Aorta (tissue), 5 donors: Measurements from ENCODE around the gene RNF213. TPM values are rescaled to one million over a fixed set of nuclear protein-coding genes. Genes with fewer than 3 reads are reported as not detected.
A peak's percentile ranks its signal among the peaks of the same experiment; 100 is the strongest.

ENCODE experiments used
- ATAC-seq: fragments of 200-7000 bp; cut with Tn5 transposase; one replicate; pipeline ENCODE4 v1.9.1; 2022; ENCODE audit warnings: moderate library complexity; ENCODE audit not compliant: low FRiP score
- DNase-seq, 2 donors: peaks; one replicate each; pipeline ENCODE4 v3.0.0-alpha.2; 2020
- H3K27ac ChIP-seq, 2 donors: one replicate each; pipeline ENCODE4 v1.5.1; 2013; ENCODE audit warnings: low read length in 2 of 2, mild to moderate bottlenecking in 2 of 2, moderate library complexity in 2 of 2, control low read depth in 1 of 2, inconsistent platforms in 1 of 2, low read depth in 1 of 2
- H3K27me3 ChIP-seq, 2 donors: one replicate each; pipeline ENCODE4 v1.6.1; 2013; ENCODE audit warnings: control low read depth in 1 of 2, low read length in 1 of 2, mild to moderate bottlenecking in 1 of 2, moderate library complexity in 1 of 2; ENCODE audit not compliant: insufficient read depth in 2 of 2, control insufficient read depth in 1 of 2
- H3K36me3 ChIP-seq, 2 donors: one replicate each; pipeline ENCODE4 v1.6.1; 2013; ENCODE audit warnings: control low read depth in 1 of 2, low read length in 1 of 2, mild to moderate bottlenecking in 1 of 2; ENCODE audit not compliant: insufficient read depth in 2 of 2, control insufficient read depth in 1 of 2
- H3K4me1 ChIP-seq, 2 donors: one replicate each; pipeline ENCODE4 v1.6.1; 2013; ENCODE audit warnings: low read length in 2 of 2, control low read depth in 1 of 2, mild to moderate bottlenecking in 1 of 2, moderate library complexity in 1 of 2; ENCODE audit not compliant: insufficient read depth in 2 of 2, control insufficient read depth in 1 of 2
- H3K4me3 ChIP-seq, 2 donors: one replicate each; pipeline ENCODE4 v1.5.1; 2013; ENCODE audit warnings: low read length in 2 of 2, control low read depth in 1 of 2, mild to moderate bottlenecking in 1 of 2
- H3K9me3 ChIP-seq: one replicate; pipeline ENCODE4 v1.6.1; 2013; ENCODE audit warnings: mild to moderate bottlenecking, low read length; ENCODE audit not compliant: control insufficient read depth
- WGBS, 2 donors: extraction: QIAGEN DNeasy Blood & Tissue Kit; methylation state at CpG; one replicate each; pipeline ENCODE4 v1.1.7; 2013; 5-methylcytosine and 5-hydroxymethylcytosine counted together
- intact Hi-C, 2 donors: fragments of 100-400 bp; cut with DNase I; formaldehyde crosslinking; loops; one replicate each; pipeline versions ENCODE4 v1.14.2 to v1.15.0; 2022
- polyA plus RNA-seq, 2 donors: library from polyadenylated mRNA; stranded (reverse); fragments of 200-250 nt; gene quantifications; one replicate each; pipeline ENCODE4 v1.2.3, GENCODE V29; 2013
- total RNA-seq, 2 donors: library from RNA; stranded (reverse); fragmentation: NEBNext Ultra II Directional; extraction: Animal tissue kit (Norgen Biotek cat#: 25700); gene quantifications; one replicate each; pipeline ENCODE4 v1.2.1, GENCODE V29; 2021
- donor health status: healthy with polysubstance abuse.
- donor health status: Bipolar disorder and iron deficiency.
- donor health status: DM: no; HTN: no; CAD: no.
- donor health status: DM: no; HTN: no; CAD: no.
- donor health status: DM: yes; HTN: yes; CAD: no.

Gene RNF213
- total and polyA plus RNA-seq, 4 donors = 18.7 to 231 (median 105) TPM

GRCh38 chr17:80367503-80367902, 106.9 kb downstream of the RNF213 start:
- Histone ChIP-seq H3K4me3 (no peak overlapping the region), H3K9me3 (no peaks in the 10 kb centered on the region), H3K36me3 (peaks cover 9 to 19% of the 10 kb centered on the region in 2 donors), H3K4me1 (no peaks in the 10 kb centered on the region), H3K27ac (no peak overlapping the region), H3K27me3 (no peaks in the 10 kb centered on the region)
- no peak for ATAC-seq
- intact Hi-C loops = no loop called here
- WGBS, 2 donors = 84% methylated on average over 17 of the region's 17 CpGs
- peak; percentile 30 to 50 for DNase-seq

GRCh38 chr17:80371196-80371595, 110.5 kb downstream of the RNF213 start:
- intact Hi-C loops = no loop called here
- Histone ChIP-seq H3K4me1 (no peaks in the 10 kb centered on the region), H3K36me3 (peaks cover under 1 to 17% of the 10 kb centered on the region in 2 donors), H3K4me3 (no peak overlapping the region), H3K27ac (no peak overlapping the region), H3K27me3 (no peaks in the 10 kb centered on the region), H3K9me3 (no peaks in the 10 kb centered on the region)
- DNase-seq (peak; percentile 11 to 55), ATAC-seq (no peak)
- WGBS, 2 donors = 87 to 89% methylated on average over 5 of the region's 5 CpGs

- DNase-seq = peak; percentile 10 to 28
- WGBS, 2 donors = 87 to 89% methylated on average over 11 of the region's 11 CpGs
- peaks cover 0 to 25% of the 10 kb centered on the region in 2 donors for H3K36me3 ChIP-seq
These were observed 111.8 kb downstream of the RNF213 start for GRCh38 chr17:80372456-80372855.

GRCh38 chr17:80372922-80373570, 112.4 kb downstream of the RNF213 start:
- intact Hi-C loops = no loop called here
- H3K4me1 ChIP-seq = no peaks in the 10 kb centered on the region
- no peak overlapping the region for H3K4me3 ChIP-seq
- DNase-seq (peak; percentile 32 to 65), ATAC-seq (no peak)
- peaks cover 0 to 25% of the 10 kb centered on the region in 2 donors for H3K36me3 ChIP-seq
- H3K27me3 ChIP-seq = no peaks in the 10 kb centered on the region
- 92 to 93% methylated on average over 18 of the region's 18 CpGs for WGBS, 2 donors
- no peak overlapping the region for H3K27ac ChIP-seq
- H3K9me3 ChIP-seq = no peaks in the 10 kb centered on the region

More at GRCh38 chr17:80372456-80372855, 111.8 kb downstream of the RNF213 start:
- no peaks in the 10 kb centered on the region for H3K9me3 ChIP-seq
- no peaks in the 10 kb centered on the region for H3K27me3 ChIP-seq
- no peak overlapping the region for H3K27ac ChIP-seq
- no peak overlapping the region for H3K4me3 ChIP-seq
- H3K4me1 ChIP-seq = no peaks in the 10 kb centered on the region
- no peak for ATAC-seq
- intact Hi-C loops = no loop called here

GRCh38 chr17:80374039-80374731, 113.5 kb downstream of the RNF213 start:
- peaks cover 0 to 25% of the 10 kb centered on the region in 2 donors for H3K36me3 ChIP-seq
- peak in 1 of 2 donors; percentile 60 for DNase-seq
- 92 to 93% methylated on average over 22 of the region's 22 CpGs for WGBS, 2 donors

GRCh38 chr17:80374732-80375585, 114.3 kb downstream of the RNF213 start:
- H3K36me3 ChIP-seq = peaks cover 0 to 20% of the 10 kb centered on the region in 2 donors
- peak in 1 of 2 donors; percentile 43 for DNase-seq
- H3K9me3 ChIP-seq = no peaks in the 10 kb centered on the region
- no peaks in the 10 kb centered on the region for H3K27me3 ChIP-seq
- WGBS, 2 donors = 72 to 74% methylated on average over 14 of the region's 14 CpGs
- no peak for ATAC-seq
- H3K27ac ChIP-seq = no peak overlapping the region
- intact Hi-C loops = no loop called here
- H3K4me1 ChIP-seq = no peaks in the 10 kb centered on the region
- H3K4me3 ChIP-seq = no peak overlapping the region

More at GRCh38 chr17:80374039-80374731, 113.5 kb downstream of the RNF213 start:
- ATAC-seq = no peak
- Histone ChIP-seq H3K4me1 (no peaks in the 10 kb centered on the region), H3K4me3 (no peak overlapping the region), H3K9me3 (no peaks in the 10 kb centered on the region), H3K27me3 (no peaks in the 10 kb centered on the region), H3K27ac (no peak overlapping the region)
- intact Hi-C loops = no loop called here

- H3K27me3 ChIP-seq = no peaks in the 10 kb centered on the region
- 93 to 95% methylated on average over 4 of the region's 4 CpGs for WGBS, 2 donors
- H3K4me3 ChIP-seq = no peak overlapping the region
- H3K9me3 ChIP-seq = no peaks in the 10 kb centered on the region
- H3K27ac ChIP-seq = no peak overlapping the region
- intact Hi-C loops = no loop called here
- peaks cover 0 to 24% of the 10 kb centered on the region in 2 donors for H3K36me3 ChIP-seq
- DNase-seq (peak in 1 of 2 donors; percentile 10), ATAC-seq (no peak)
- no peaks in the 10 kb centered on the region for H3K4me1 ChIP-seq
These were observed 115.9 kb downstream of the RNF213 start for GRCh38 chr17:80376531-80376930.

GRCh38 chr17:80377798-80378197, 117.1 kb downstream of the RNF213 start:
- Histone ChIP-seq H3K4me3 (no peak overlapping the region), H3K9me3 (no peaks in the 10 kb centered on the region), H3K27me3 (no peaks in the 10 kb centered on the region), H3K36me3 (peaks cover 0 to 26% of the 10 kb centered on the region in 2 donors), H3K27ac (no peak overlapping the region), H3K4me1 (no peaks in the 10 kb centered on the region)
- ATAC-seq (no peak), DNase-seq (peak in 1 of 2 donors; percentile 56)
- intact Hi-C loops = no loop called here
- 88 to 90% methylated on average over 9 of the region's 9 CpGs for WGBS, 2 donors
